Stimulated activated CD4-positive, alpha-beta T cell treated with anti-CD3 and anti-CD28 coated beads, TNF-alpha, amount 100 ng/mL, for 1 hour (primary cell): ENCODE measurements around the gene OR5D18.
"Not testable (repeated sequence)": the region's sequence is repeated elsewhere in the genome, so short reads cannot be mapped to it uniquely, and the experiment has no call there.

Experiments
- DNase-seq, 3 donors: peaks; one replicate each; pipeline ENCODE4 v3.0.0-alpha.2; 2020; ENCODE audit warnings: low read depth in 3 of 3, low spot score in 1 of 3

The OR5D18 gene

DNA sequence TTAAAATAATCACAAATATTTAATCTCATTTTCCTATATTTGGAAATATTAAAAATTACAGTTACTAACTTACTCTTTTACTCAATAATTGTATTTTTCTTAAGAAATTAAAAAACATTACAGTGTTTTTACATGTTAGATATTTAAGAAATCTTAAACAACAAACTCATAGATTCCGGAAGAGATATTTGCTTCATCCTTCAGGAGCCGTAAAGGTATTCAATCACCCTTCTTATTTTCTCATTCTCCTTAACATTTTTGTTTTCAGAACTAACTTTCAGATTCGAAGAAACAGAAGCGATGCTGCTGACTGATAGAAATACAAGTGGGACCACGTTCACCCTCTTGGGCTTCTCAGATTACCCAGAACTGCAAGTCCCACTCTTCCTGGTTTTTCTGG lies at the start of gene OR5D18:
TSS of gene OR5D18 (plus strand) at position 301 of the 400 bp plus-strand sequence. CDS start at position 301, 0 bp downstream.
- DNase-seq = no peak

GRCh38 chr11:55773138-55773537 lies 46.3 kb upstream of the OR5D18 start, which contains the start of gene OR5D13:
Gene OR5D13 (plus strand): TSS chr11:55773438. CDS start chr11:55773438, 0 bp downstream.
- no peak for DNase-seq

- no peak for DNase-seq
Measured at GRCh38 chr11:55791606-55792005, 27.8 kb upstream of the OR5D18 start.

- no peak for DNase-seq
Measured at GRCh38 chr11:55793321-55793720, 26.1 kb upstream of the OR5D18 start.

DNA sequence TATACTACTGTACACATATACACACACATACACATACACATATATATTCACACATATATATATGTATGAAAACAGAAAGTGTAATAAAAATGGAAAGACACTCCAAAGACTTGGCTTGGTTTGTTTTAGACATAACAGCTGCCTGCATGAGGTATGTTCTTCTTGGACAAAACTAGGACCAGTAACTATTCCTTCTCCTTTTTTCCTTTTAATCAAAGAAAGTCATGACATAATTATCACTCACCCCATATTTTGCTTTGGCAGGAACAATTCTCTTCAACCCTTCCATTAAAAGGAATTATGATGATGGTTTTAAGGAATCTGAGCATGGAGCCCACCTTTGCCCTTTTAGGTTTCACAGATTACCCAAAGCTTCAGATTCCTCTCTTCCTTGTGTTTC lies 24.2 kb upstream of the OR5D18 start, which contains the start of gene OR5D14:
TSS of gene OR5D14 (plus strand) at position 301 of the 400 bp plus-strand sequence. CDS start at position 301, 0 bp downstream.
- no peak for DNase-seq

GRCh38 chr11:55806248-55806647 lies 13.2 kb upstream of the OR5D18 start:
- DNase-seq = no peak

GRCh38 chr11:55811067-55811466 lies 8.4 kb upstream of the OR5D18 start, which contains the start of gene OR5L1:
Gene OR5L1 (plus strand): TSS chr11:55811367. CDS start chr11:55811467, 100 bp downstream.
- DNase-seq = no peak

- DNase-seq = no peak
Measured at GRCh38 chr11:55826919-55827318, 7.5 kb downstream of the OR5D18 start, which contains the start of gene OR5L2. Gene OR5L2 (plus strand): TSS chr11:55827219. CDS start chr11:55827219, 0 bp downstream.

DNA sequence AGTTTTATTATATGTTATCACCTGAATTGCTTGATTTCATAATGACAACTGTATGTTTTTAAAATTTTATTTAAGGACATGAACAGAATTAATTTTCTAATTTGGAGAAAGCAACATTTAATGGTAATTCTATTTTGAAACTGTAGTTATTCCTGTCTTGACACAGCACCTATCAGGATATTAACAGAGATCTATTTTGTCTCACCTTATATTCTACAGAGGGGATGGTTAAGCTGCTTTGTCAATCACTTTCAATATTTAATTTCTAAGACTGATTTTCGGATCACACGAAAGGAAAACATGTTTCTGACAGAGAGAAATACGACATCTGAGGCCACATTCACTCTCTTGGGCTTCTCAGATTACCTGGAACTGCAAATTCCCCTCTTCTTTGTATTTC lies 19.0 kb downstream of the OR5D18 start, which contains the start of gene OR5D16:
TSS of gene OR5D16 (plus strand) at position 301 of the 400 bp plus-strand sequence. CDS start at position 301, 0 bp downstream.
- DNase-seq = no peak

DNA sequence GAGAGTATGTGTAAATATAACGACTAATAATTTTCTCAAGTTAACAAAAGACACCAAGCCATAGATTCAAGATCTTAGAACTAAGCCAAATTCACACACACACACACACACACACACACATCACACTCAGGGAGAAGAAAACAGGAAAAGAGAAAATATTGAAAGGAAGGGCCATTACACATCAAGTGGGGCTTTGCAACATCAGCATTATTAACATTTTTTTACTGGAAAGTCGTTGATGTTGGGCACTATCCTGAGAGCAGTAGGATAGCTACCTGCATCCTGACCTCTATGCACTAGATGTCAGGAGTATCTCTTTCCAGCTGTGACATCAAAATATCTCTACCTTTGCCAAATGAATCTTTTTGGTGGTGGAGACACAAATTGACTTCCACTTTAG lies 28.0 kb downstream of the OR5D18 start:
- DNase-seq = no peak

GRCh38 chr11:55849037-55849436 lies 29.6 kb downstream of the OR5D18 start:
- DNase-seq = no peak

DNA sequence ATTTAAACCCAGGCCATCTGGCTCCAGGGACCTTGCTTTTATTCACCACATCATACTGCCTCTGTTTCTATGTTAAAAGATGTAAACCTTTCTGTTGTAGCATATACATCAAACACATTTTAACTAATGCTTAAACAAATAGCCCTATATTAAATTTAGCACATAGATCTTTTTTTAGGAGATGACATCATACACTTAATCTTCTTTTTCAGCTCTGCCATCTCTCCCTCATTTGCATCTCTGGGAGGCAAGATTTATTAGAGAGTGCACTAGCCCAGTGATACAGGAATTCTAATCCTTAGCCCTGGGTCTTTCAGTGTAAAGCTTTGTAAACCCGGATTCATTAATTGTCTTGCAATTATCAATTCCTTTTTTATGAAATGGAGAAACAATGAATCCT lies 32.7 kb downstream of the OR5D18 start:
- no peak for DNase-seq

GRCh38 chr11:55854704-55855103 lies 35.3 kb downstream of the OR5D18 start:
- no peak for DNase-seq

GRCh38 chr11:55867354-55867753 lies 47.9 kb downstream of the OR5D18 start:
- not testable (repeated sequence) for DNase-seq
